ENCODE results near the gene BCOR. TPM values are rescaled to one million over a fixed set of nuclear protein-coding genes. Genes with fewer than 3 reads are reported as not detected.

The BCOR gene
- total and polyA plus RNA-seq, 2 of the 13 experiments (the other 11 are each of a cell fraction or from before 2014, with no cell fraction given) = 14.3 to 15.2 TPM

- BruUV-seq (replicated peaks) = no TSS peak
- 100% methylated on average over 2 of the region's 3 CpGs for WGBS (ENCODE audit: low lambda C conversion rate)
- intact Hi-C loops (cut with micrococcal nuclease; ENCODE audit: unreplicated experiment) = no loop called here
These were observed 31.1 kb downstream of the BCOR start for GRCh38 chrX:40066700-40067099.

More at GRCh38 chrX:40066700-40067099, 31.1 kb downstream of the BCOR start:
- H3K4me1 ChIP-seq (ENCODE audit: insufficient read depth, low read length) = peaks cover 9% of the 10 kb centered on the region
- TF ChIP-seq ZNF720 (CRISPR knock-in tag; IDR thresholded peaks at IDR 0.05) = no peak
- no peak for TF ChIP-seq HNF4G (IDR thresholded peaks at IDR 0.05; ENCODE audit: borderline replicate concordance, low read depth, low read length)
- TF ChIP-seq HNF4G (CRISPR knock-in tag; IDR thresholded peaks at IDR 0.05; ENCODE audit: borderline replicate concordance, low read depth) = no peak
- no peak for TF ChIP-seq ZNF563 (CRISPR knock-in tag; IDR thresholded peaks at IDR 0.05)
- TF ChIP-seq HCFC1 (IDR thresholded peaks at IDR 0.05; ENCODE audit: low read depth, low read length) = no peak
- TF ChIP-seq NCOA1 (CRISPR knock-in tag; IDR thresholded peaks at IDR 0.05) = no peak
- TF ChIP-seq ZNF143 (CRISPR knock-in tag; IDR thresholded peaks at IDR 0.05) = no peak
- TF ChIP-seq ZNF75D (CRISPR knock-in tag; IDR thresholded peaks at IDR 0.05; ENCODE audit: borderline replicate concordance) = no peak
- TF ChIP-seq ERF (CRISPR knock-in tag; IDR thresholded peaks at IDR 0.05) = no peak
- no peak for TF ChIP-seq RFXAP (CRISPR knock-in tag; IDR thresholded peaks at IDR 0.05; ENCODE audit: borderline replicate concordance)
- TF ChIP-seq ATF2 (CRISPR knock-in tag; IDR thresholded peaks at IDR 0.05) = no peak
- no peak for TF ChIP-seq ZBTB37 (CRISPR knock-in tag; IDR thresholded peaks at IDR 0.05)
- no peak for TF ChIP-seq FOXA1 (IDR thresholded peaks at IDR 0.05)
- no peak for TF ChIP-seq FOXA1 (CRISPR knock-in tag; IDR thresholded peaks at IDR 0.05)
- no peak for TF ChIP-seq CBX2 (IDR thresholded peaks at IDR 0.05; ENCODE audit: low read depth, low read length)
- TF ChIP-seq CBX2 (CRISPR knock-in tag; IDR thresholded peaks at IDR 0.05; ENCODE audit: low read depth) = no peak
- no peak for TF ChIP-seq ZFAT (CRISPR knock-in tag; conservative IDR thresholded peaks at IDR 0.05)
- no peak for TF ChIP-seq ZNF770 (CRISPR knock-in tag; IDR thresholded peaks at IDR 0.05)
- TF ChIP-seq ZNF230 (CRISPR knock-in tag; IDR thresholded peaks at IDR 0.05) = no peak
- no peaks in the 10 kb centered on the region for H3K9me3 ChIP-seq (ENCODE audit: low read length)
- no peak overlapping the region for H3K4me2 ChIP-seq (ENCODE audit: low read depth, low read length)
- H3K79me2 ChIP-seq (ENCODE audit: insufficient read depth, low read length) = peaks cover 7% of the 10 kb centered on the region
- DNase-seq (ENCODE audit: low spot score) = no peak
- no peak overlapping the region for H3K27ac ChIP-seq (ENCODE audit: extremely low read length, insufficient read depth, low read length)
- no peak overlapping the region for H2AFZ ChIP-seq (ENCODE audit: low read length)
- no peak overlapping the region for H3K9ac ChIP-seq (ENCODE audit: insufficient read depth, low read depth, low read length)
- peaks cover 18 to 58% of the 10 kb centered on the region in 2 experiments for H3K36me3 ChIP-seq (replicated peaks in 1 of 2; ENCODE audit: control insufficient read depth in 1 of 2, insufficient read depth in 2 of 2, low read length in 2 of 2)
- in situ Hi-C loops (cut with HindIII; ENCODE audit: extremely low pct_ligation_motif_present, low pct_unique_long_range_greater_than_20kb) = no loop called here
- no peaks in the 10 kb centered on the region for H3K27me3 ChIP-seq (ENCODE audit: control insufficient read depth in 1 of 2, insufficient read depth in 2 of 2, low read length in 2 of 2)
- FAIRE-seq = no peak
- POLR2A ChIA-PET = interaction anchor here (0.6 kb wide), 1 partner anchor 52 kb away, joined by 4 read pairs; no protein-coding TSS in a partner anchor
- CTCF ChIA-PET (ENCODE audit: low intra/inter-chr PET ratio, low total read pairs) = no interaction called here
- no peak overlapping the region for H3K4me3 ChIP-seq (replicated peaks in 1 of 3; ENCODE audit: insufficient read depth in 1 of 3, low read depth in 2 of 3, low read length in 3 of 3)
- ATAC-seq = no peak
- H4K20me1 ChIP-seq (ENCODE audit: insufficient read depth, low read length) = 0 out of 2 replicates have a peak, but pooled peaks cover 4% of the 10 kb centered on the region
